PC-3 (cell line): ENCODE measurements around the gene CCDC102A.

Experiments used
- CTCF ChIP-seq: fragments of 300-600 bp; sonication (generic); conservative IDR thresholded peaks from 2 replicates; pipeline ENCODE4 v1.5.1; 2017; ENCODE audit warnings: antibody characterized with exemption, low read depth, mild to moderate bottlenecking, low read length
- EZH2 ChIP-seq: fragments of 300-600 bp; sonication (generic); IDR thresholded peaks from one replicate; pipeline ENCODE4 v1.6.1; 2017; ENCODE audit warnings: antibody characterized with exemption, mild to moderate bottlenecking, low read length; ENCODE audit not compliant: unreplicated experiment

- TF ChIP-seq CTCF (no peak), EZH2 (no peak)
These were observed 31.2 kb downstream of the CCDC102A start for GRCh38 chr16:57505169-57505568.
